GM12891 (cell line): ENCODE results near the gene TP53I11.
A peak's percentile ranks its signal among the peaks of the same experiment; 100 is the strongest.

Experiments
- DNase-seq: peaks from one replicate; pipeline ENCODE4 v3.0.0; 2011; ENCODE audit warnings: low spot score; ENCODE audit not compliant: insufficient read length
- FAIRE-seq: peaks from 2 replicates; lab custom pipeline; 2011; peaks lifted over from hg19 to GRCh38; lab: Jason Lieb, UNC
- PAX5 ChIP-seq: IDR thresholded peaks from 2 replicates; pipeline ENCODE4 v1.6.1; 2011; ENCODE audit warnings: low read length, moderate library complexity, mild to moderate bottlenecking; ENCODE audit not compliant: insufficient read depth, severe bottlenecking
- POLR2A ChIP-seq: IDR thresholded peaks from 2 replicates; pipeline ENCODE4 v1.6.1; 2011; ENCODE audit warnings: low read depth, low read length, control low read depth
- POLR2AphosphoS5 ChIP-seq: IDR thresholded peaks from 2 replicates; pipeline ENCODE4 v1.6.1; 2011; ENCODE audit warnings: low read depth, low read length, control low read depth
- POU2F2 ChIP-seq: IDR thresholded peaks from 2 replicates; pipeline ENCODE4 v1.6.1; 2011; ENCODE audit warnings: low read depth, mild to moderate bottlenecking, control low read depth, low read length, moderate library complexity
- SPI1 ChIP-seq: IDR thresholded peaks from 2 replicates; pipeline ENCODE4 v1.6.1; 2011; ENCODE audit warnings: low read depth, low read length, control low read depth
- TAF1 ChIP-seq: IDR thresholded peaks from 2 replicates; pipeline ENCODE4 v1.6.1; 2011; ENCODE audit warnings: low read depth, low read length, control low read depth

TP53I11 gene

GRCh38 chr11:44950031-44950624, 555 bp downstream of the TP53I11 start:
- no peak for TF ChIP-seq POU2F2
- no peak for TF ChIP-seq POLR2AphosphoS5
- no peak for TF ChIP-seq SPI1
- TF ChIP-seq PAX5 = no peak
- no peak for TF ChIP-seq TAF1
- no peak for TF ChIP-seq POLR2A
- no peak for DNase-seq
- no peak for FAIRE-seq

- no peak for TF ChIP-seq SPI1
- TF ChIP-seq POLR2A = no peak
- no peak for TF ChIP-seq PAX5
- no peak for TF ChIP-seq TAF1
- no peak for TF ChIP-seq POU2F2
- no peak for TF ChIP-seq POLR2AphosphoS5
- DNase-seq = no peak
- no peak for FAIRE-seq
These were observed 1.3 kb downstream of the TP53I11 start for GRCh38 chr11:44949160-44950030.

- DNase-seq (no peak), FAIRE-seq (no peak)
- no peak for TF ChIP-seq POLR2AphosphoS5
- TF ChIP-seq POU2F2 = no peak
These were observed 2.5 kb downstream of the TP53I11 start for GRCh38 chr11:44948155-44948554.

- no peak for FAIRE-seq
- TF ChIP-seq SPI1 (no peak), POLR2A (no peak), POU2F2 (no peak), TAF1 (no peak), POLR2AphosphoS5 (no peak), PAX5 (no peak)
- DNase-seq = no peak
These were observed 3.6 kb downstream of the TP53I11 start for GRCh38 chr11:44947114-44947513.

GRCh38 chr11:44946263-44946662, 4.4 kb downstream of the TP53I11 start:
- no peak for FAIRE-seq
- TF ChIP-seq TAF1 = no peak
- no peak for TF ChIP-seq POU2F2
- TF ChIP-seq POLR2AphosphoS5 = no peak
- TF ChIP-seq POLR2A = no peak
- TF ChIP-seq PAX5 = no peak
- TF ChIP-seq SPI1 = no peak
- no peak for DNase-seq

GRCh38 chr11:44945666-44946065, 5.0 kb downstream of the TP53I11 start:
- DNase-seq (no peak), FAIRE-seq (no peak)
- TF ChIP-seq POLR2AphosphoS5 = no peak
- no peak for TF ChIP-seq TAF1
- TF ChIP-seq SPI1 = no peak
- TF ChIP-seq POU2F2 = no peak
- no peak for TF ChIP-seq POLR2A
- no peak for TF ChIP-seq PAX5

GRCh38 chr11:44944853-44945235, 5.8 kb downstream of the TP53I11 start:
- TF ChIP-seq TAF1 (no peak), POLR2AphosphoS5 (no peak), PAX5 (no peak), POLR2A (no peak), SPI1 (no peak), POU2F2 (no peak)
- DNase-seq (no peak), FAIRE-seq (no peak)

- FAIRE-seq (no peak), DNase-seq (no peak)
- TF ChIP-seq POU2F2 (no peak), PAX5 (no peak), POLR2A (no peak), SPI1 (no peak), TAF1 (no peak), POLR2AphosphoS5 (no peak)
These were observed 6.4 kb downstream of the TP53I11 start for GRCh38 chr11:44944181-44944852.

- DNase-seq (no peak), FAIRE-seq (peak; percentile 9)
- TF ChIP-seq SPI1 (no peak), POU2F2 (no peak), POLR2AphosphoS5 (no peak), PAX5 (no peak), POLR2A (no peak), TAF1 (no peak)
These were observed 7.0 kb downstream of the TP53I11 start for GRCh38 chr11:44943696-44944095.

GRCh38 chr11:44943118-44943517, 7.6 kb downstream of the TP53I11 start:
- FAIRE-seq (no peak), DNase-seq (no peak)
- TF ChIP-seq PAX5 (peak; percentile 30), POLR2AphosphoS5 (no peak), SPI1 (peak; percentile 72)
